Measurements from ENCODE around the gene TMEM161A. TPM values are rescaled to one million over a fixed set of nuclear protein-coding genes. Genes with fewer than 3 reads are reported as not detected.
A peak's percentile ranks its signal among the peaks of the same experiment; 100 is the strongest.
"Not testable (repeated sequence)": the region's sequence is repeated elsewhere in the genome, so short reads cannot be mapped to it uniquely, and the experiment has no call there.

TMEM161A gene
- total RNA-seq (2014; rRNA removed; shearing (Covaris generic)): 17.0 and 18.5 TPM in 2 replicates

GRCh38 chr19:19138109-19138981 is at the start of gene TMEM161A:
Gene TMEM161A, minus strand, starts transcription at chr19:19138478. Its CDS starts 50 bp downstream, at chr19:19138428.
- DNase-seq (ENCODE audit: low read depth): peak; percentile 99

GRCh38 chr19:19186742-19187141 is 48.5 kb upstream of the TMEM161A start:
- DNase-seq (ENCODE audit: low read depth): no peak

GRCh38 chr19:19185853-19186740 is 47.8 kb upstream of the TMEM161A start:
- peak; percentile 28 for DNase-seq (ENCODE audit: low read depth)

GRCh38 chr19:19181488-19181998 is 43.3 kb upstream of the TMEM161A start:
- DNase-seq (ENCODE audit: low read depth): no peak

GRCh38 chr19:19179548-19180441 is 41.5 kb upstream of the TMEM161A start:
- peak; percentile 53 for DNase-seq (ENCODE audit: low read depth)

- no peak for DNase-seq (ENCODE audit: low read depth)
Measured at GRCh38 chr19:19176950-19177349, 38.7 kb upstream of the TMEM161A start.

- DNase-seq (ENCODE audit: low read depth): not testable (repeated sequence)
Measured at GRCh38 chr19:19173243-19173642, 35.0 kb upstream of the TMEM161A start.

GRCh38 chr19:19171821-19172532 is 33.7 kb upstream of the TMEM161A start:
- DNase-seq (ENCODE audit: low read depth): no peak

- no peak for DNase-seq (ENCODE audit: low read depth)
Measured at GRCh38 chr19:19170873-19171672, 32.8 kb upstream of the TMEM161A start.

- peak; percentile 47 for DNase-seq (ENCODE audit: low read depth)
Measured at GRCh38 chr19:19170053-19170872, 32.0 kb upstream of the TMEM161A start, which contains the start of gene MEF2B. Gene MEF2B, minus strand, starts transcription at chr19:19170263. Its CDS starts 19,528 bp downstream, at chr19:19150735.

GRCh38 chr19:19169236-19170052 is 31.2 kb upstream of the TMEM161A start:
- no peak for DNase-seq (ENCODE audit: low read depth)

GRCh38 chr19:19167612-19168011 is 29.3 kb upstream of the TMEM161A start:
- DNase-seq (ENCODE audit: low read depth): no peak

- no peak for DNase-seq (ENCODE audit: low read depth)
Measured at GRCh38 chr19:19165396-19165795, 27.1 kb upstream of the TMEM161A start.

- DNase-seq (ENCODE audit: low read depth): no peak
Measured at GRCh38 chr19:19162495-19162894, 24.2 kb upstream of the TMEM161A start.

GRCh38 chr19:19160461-19161035 is 22.3 kb upstream of the TMEM161A start:
- no peak for DNase-seq (ENCODE audit: low read depth)

- no peak for DNase-seq (ENCODE audit: low read depth)
Measured at GRCh38 chr19:19159534-19159933, 21.3 kb upstream of the TMEM161A start.

- DNase-seq (ENCODE audit: low read depth): no peak
Measured at GRCh38 chr19:19157808-19158207, 19.5 kb upstream of the TMEM161A start.

Measured in RPMI7951 (cell line).